Measurements from ENCODE around the gene POLA1. TPM values are rescaled to one million over a fixed set of nuclear protein-coding genes. Genes with fewer than 3 reads are reported as not detected.
"Not testable (repeated sequence)": the region's sequence is repeated elsewhere in the genome, so short reads cannot be mapped to it uniquely, and the experiment has no call there.

The POLA1 gene
- total RNA-seq, 2 experiments from 2014 or later = 48.4 to 52.1 TPM

- intact Hi-C loops (cut with DNase I, micrococcal nuclease); ATAC-seq; DNase-seq; CTCF ChIA-PET; H3K27me3 Mint-ChIP-seq; H3K4me1 Mint-ChIP-seq; POLR2A ChIA-PET; H3K27ac Mint-ChIP-seq; H3K9me3 Mint-ChIP-seq (ENCODE audit: low read depth); H3K4me3 Mint-ChIP-seq: not testable (repeated sequence)
- H3K36me3 Mint-ChIP-seq (ENCODE audit: low read depth) = peaks cover 32% of the 10 kb centered on the region
Measured at GRCh38 chrX:24819807-24820206, 126.1 kb downstream of the POLA1 start.

DNA sequence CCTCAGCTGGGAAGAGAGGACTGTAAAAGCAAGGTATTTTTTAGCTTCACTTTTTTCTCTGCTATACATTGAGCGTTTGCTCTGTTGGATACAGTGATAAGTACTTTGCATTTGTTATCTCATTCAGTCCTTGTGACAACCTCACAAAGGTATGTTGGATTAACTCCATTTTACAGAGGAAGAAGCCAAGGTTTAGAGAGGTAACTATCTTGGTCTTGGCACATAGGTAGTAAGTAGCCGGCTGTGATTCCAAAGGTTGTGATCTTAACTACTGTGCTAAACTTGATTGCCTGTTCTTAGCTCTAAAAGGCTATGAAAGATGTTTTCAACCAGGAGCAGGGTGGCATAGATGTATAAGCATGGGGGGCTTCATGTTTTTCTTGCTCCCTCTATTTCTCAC, 134.4 kb downstream of the POLA1 start:
- no peaks in the 10 kb centered on the region for H3K9me3 Mint-ChIP-seq (ENCODE audit: low read depth)
- H3K36me3 Mint-ChIP-seq (ENCODE audit: low read depth) = peaks cover 27% of the 10 kb centered on the region
- ChIA-PET CTCF (interaction anchor here (0.6 to 4.6 kb wide), 2 partner anchors 11 to 235 kb away, joined by 3 to 17 read pairs; no protein-coding TSS in a partner anchor), POLR2A (no interaction called here)
- H3K4me3 Mint-ChIP-seq = no peak overlapping the region
- DNase-seq = no peak
- no peaks in the 10 kb centered on the region for H3K4me1 Mint-ChIP-seq
- no peaks in the 10 kb centered on the region for H3K27me3 Mint-ChIP-seq
- no peak overlapping the region for H3K27ac Mint-ChIP-seq
- no peak for ATAC-seq
- intact Hi-C loops (cut with DNase I, micrococcal nuclease) = no loop called here

DNA sequence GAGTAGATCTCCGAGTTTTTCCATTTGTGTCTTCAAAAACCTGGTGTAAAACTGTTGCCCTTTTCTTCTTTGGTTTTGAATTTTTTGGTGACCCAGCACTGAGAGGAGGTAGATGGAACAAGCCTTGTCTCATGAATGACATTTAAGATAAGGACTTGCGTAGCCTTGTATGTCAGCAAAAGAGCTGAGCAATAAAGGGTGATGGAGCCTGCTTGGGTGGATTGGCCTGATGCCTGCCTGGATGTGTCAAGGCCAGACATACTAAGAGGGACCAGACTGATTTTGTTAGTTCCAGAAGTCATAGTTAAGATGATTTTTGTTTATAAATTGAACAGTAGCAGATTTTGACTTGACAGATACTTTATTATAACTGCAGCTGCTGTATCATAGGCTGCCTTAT, 134.9 kb downstream of the POLA1 start:
- no peaks in the 10 kb centered on the region for H3K9me3 Mint-ChIP-seq (ENCODE audit: low read depth)
- CTCF ChIA-PET = interaction anchor here (4.6 kb wide), 1 partner anchor 10 kb away, joined by 17 read pairs; no protein-coding TSS in a partner anchor
- no peak for DNase-seq
- ATAC-seq = no peak
- peaks cover 27% of the 10 kb centered on the region for H3K36me3 Mint-ChIP-seq (ENCODE audit: low read depth)
- POLR2A ChIA-PET = no interaction called here
- intact Hi-C loops (cut with DNase I, micrococcal nuclease) = no loop called here
- no peak overlapping the region for H3K27ac Mint-ChIP-seq
- H3K4me1 Mint-ChIP-seq = no peaks in the 10 kb centered on the region
- no peak overlapping the region for H3K4me3 Mint-ChIP-seq
- H3K27me3 Mint-ChIP-seq = no peaks in the 10 kb centered on the region

DNA sequence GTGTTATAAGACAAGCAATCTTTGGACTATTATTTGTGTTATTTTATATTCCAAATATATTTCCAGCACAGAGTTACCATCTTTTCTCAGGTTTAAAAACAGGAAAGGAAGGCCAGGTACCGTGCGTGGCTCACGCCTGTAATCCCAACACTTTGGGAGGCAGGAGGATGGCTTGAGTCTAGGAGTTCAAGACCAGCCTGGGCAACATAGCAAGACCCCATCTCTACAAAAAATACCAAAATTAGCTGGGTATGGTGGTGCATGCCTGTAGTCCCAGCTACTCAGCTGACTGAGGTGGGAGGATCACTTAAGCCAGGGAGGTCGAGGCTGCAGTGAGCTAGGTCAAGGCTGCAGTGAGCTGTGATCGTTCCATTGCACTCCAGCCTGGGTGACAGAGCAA, 140.0 kb downstream of the POLA1 start:
- ChIA-PET POLR2A (no interaction called here), CTCF (no interaction called here)
- no peaks in the 10 kb centered on the region for H3K27me3 Mint-ChIP-seq
- no peak overlapping the region for H3K4me3 Mint-ChIP-seq
- H3K27ac Mint-ChIP-seq = no peak overlapping the region
- ATAC-seq (no peak), DNase-seq (no peak)
- H3K36me3 Mint-ChIP-seq (ENCODE audit: low read depth) = peaks cover 8% of the 10 kb centered on the region
- intact Hi-C loops (cut with DNase I, micrococcal nuclease) = no loop called here
- H3K4me1 Mint-ChIP-seq = no peaks in the 10 kb centered on the region
- H3K9me3 Mint-ChIP-seq (ENCODE audit: low read depth) = no peaks in the 10 kb centered on the region

DNA sequence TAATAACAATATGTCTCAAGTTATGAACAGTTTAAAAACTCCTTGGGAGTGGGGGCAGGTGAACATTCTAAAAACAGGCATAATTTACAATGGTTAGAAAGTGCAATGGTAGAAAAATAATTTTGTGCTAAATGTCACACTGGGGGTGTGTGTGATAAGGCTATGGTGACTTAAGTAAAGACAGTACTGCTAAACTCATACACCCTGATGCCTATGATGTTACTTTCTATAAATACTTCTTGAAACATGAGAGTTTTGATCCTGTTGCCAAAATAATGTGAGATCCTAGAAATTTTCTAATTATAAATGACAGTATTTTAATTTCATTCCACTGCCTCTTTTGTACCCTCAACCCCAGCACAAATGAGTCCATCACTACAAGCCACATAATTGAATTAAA, 144.2 kb downstream of the POLA1 start:
- H3K36me3 Mint-ChIP-seq (ENCODE audit: low read depth) = peaks cover 3% of the 10 kb centered on the region
- no peak for ATAC-seq
- no peaks in the 10 kb centered on the region for H3K9me3 Mint-ChIP-seq (ENCODE audit: low read depth)
- no peaks in the 10 kb centered on the region for H3K4me1 Mint-ChIP-seq
- H3K4me3 Mint-ChIP-seq = no peak overlapping the region
- ChIA-PET CTCF (interaction anchor here (0.8 to 3.1 kb wide), 6 partner anchors 9 to 306 kb away, joined by 3 to 22 read pairs (median 6); no protein-coding TSS in a partner anchor), POLR2A (no interaction called here)
- H3K27ac Mint-ChIP-seq = no peak overlapping the region
- H3K27me3 Mint-ChIP-seq = no peaks in the 10 kb centered on the region
- DNase-seq = no peak
- intact Hi-C loops (cut with DNase I, micrococcal nuclease) = loop anchor here (1.0 to 5.0 kb wide), 4 partner anchors 169 to 306 kb away; no protein-coding TSS in a partner anchor

- ATAC-seq (no peak), DNase-seq (no peak)
- POLR2A ChIA-PET = no interaction called here
- CTCF ChIA-PET = interaction anchor here (0.6 to 3.1 kb wide), 10 partner anchors 9 to 450 kb away, joined by 3 to 22 read pairs (median 4); no protein-coding TSS in a partner anchor
- no peaks in the 10 kb centered on the region for H3K27me3 Mint-ChIP-seq
- H3K9me3 Mint-ChIP-seq (ENCODE audit: low read depth) = no peaks in the 10 kb centered on the region
- H3K4me3 Mint-ChIP-seq = no peak overlapping the region
- intact Hi-C loops (cut with DNase I, micrococcal nuclease) = loop anchor here (1.0 to 5.0 kb wide), 4 partner anchors 169 to 306 kb away; no protein-coding TSS in a partner anchor
- H3K36me3 Mint-ChIP-seq (ENCODE audit: low read depth) = peaks cover 8% of the 10 kb centered on the region
- no peak overlapping the region for H3K27ac Mint-ChIP-seq
- no peaks in the 10 kb centered on the region for H3K4me1 Mint-ChIP-seq
Measured at GRCh38 chrX:24838629-24839028, 144.9 kb downstream of the POLA1 start.

DNA sequence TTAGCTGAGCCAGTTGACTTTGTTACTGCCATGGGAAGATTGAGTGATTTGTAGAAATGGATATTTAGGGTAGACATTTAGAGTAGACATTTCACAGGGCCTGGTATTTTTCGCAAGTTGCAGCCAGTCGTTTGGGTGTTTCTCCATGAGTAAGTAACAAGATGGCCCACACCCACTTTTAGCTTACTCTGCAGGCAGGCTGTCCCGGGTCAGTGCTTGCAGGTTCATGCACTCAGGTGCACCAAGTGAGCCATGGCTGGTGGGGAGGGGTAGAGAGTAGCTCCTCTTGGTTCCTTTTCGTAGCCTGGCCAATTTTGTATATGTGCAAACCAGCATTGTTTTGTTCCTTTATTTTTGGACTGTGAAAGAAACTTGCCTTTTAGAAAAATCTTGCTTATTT, 145.6 kb downstream of the POLA1 start:
- peaks cover 8% of the 10 kb centered on the region for H3K36me3 Mint-ChIP-seq (ENCODE audit: low read depth)
- CTCF ChIA-PET = interaction anchor here (0.6 to 3.1 kb wide), 11 partner anchors 9 to 649 kb away, joined by 3 to 22 read pairs (median 4); no protein-coding TSS in a partner anchor
- no peak for DNase-seq
- no peak overlapping the region for H3K4me3 Mint-ChIP-seq
- H3K4me1 Mint-ChIP-seq = no peaks in the 10 kb centered on the region
- POLR2A ChIA-PET = interaction anchor here (0.7 kb wide), 1 partner anchor 80 kb away, joined by 3 read pairs; no protein-coding TSS in a partner anchor
- no peak for ATAC-seq
- H3K27ac Mint-ChIP-seq = no peak overlapping the region
- no peaks in the 10 kb centered on the region for H3K9me3 Mint-ChIP-seq (ENCODE audit: low read depth)
- intact Hi-C loops (cut with DNase I, micrococcal nuclease) = loop anchor here (5.0 kb wide), 3 partner anchors 168 to 303 kb away; no protein-coding TSS in a partner anchor
- H3K27me3 Mint-ChIP-seq = no peaks in the 10 kb centered on the region

GRCh38 chrX:24842486-24842885, 148.8 kb downstream of the POLA1 start:
- no peak overlapping the region for H3K27ac Mint-ChIP-seq
- H3K4me3 Mint-ChIP-seq = no peak overlapping the region
- H3K4me1 Mint-ChIP-seq = no peaks in the 10 kb centered on the region
- intact Hi-C loops (cut with DNase I, micrococcal nuclease) = no loop called here
- ChIA-PET POLR2A (interaction anchor here (0.6 kb wide), 1 partner anchor 11 kb away, joined by 3 read pairs; no protein-coding TSS in a partner anchor), CTCF (no interaction called here)
- H3K36me3 Mint-ChIP-seq (ENCODE audit: low read depth) = peaks cover 14% of the 10 kb centered on the region
- no peaks in the 10 kb centered on the region for H3K9me3 Mint-ChIP-seq (ENCODE audit: low read depth)
- no peaks in the 10 kb centered on the region for H3K27me3 Mint-ChIP-seq
- ATAC-seq = no peak
- no peak for DNase-seq

DNA sequence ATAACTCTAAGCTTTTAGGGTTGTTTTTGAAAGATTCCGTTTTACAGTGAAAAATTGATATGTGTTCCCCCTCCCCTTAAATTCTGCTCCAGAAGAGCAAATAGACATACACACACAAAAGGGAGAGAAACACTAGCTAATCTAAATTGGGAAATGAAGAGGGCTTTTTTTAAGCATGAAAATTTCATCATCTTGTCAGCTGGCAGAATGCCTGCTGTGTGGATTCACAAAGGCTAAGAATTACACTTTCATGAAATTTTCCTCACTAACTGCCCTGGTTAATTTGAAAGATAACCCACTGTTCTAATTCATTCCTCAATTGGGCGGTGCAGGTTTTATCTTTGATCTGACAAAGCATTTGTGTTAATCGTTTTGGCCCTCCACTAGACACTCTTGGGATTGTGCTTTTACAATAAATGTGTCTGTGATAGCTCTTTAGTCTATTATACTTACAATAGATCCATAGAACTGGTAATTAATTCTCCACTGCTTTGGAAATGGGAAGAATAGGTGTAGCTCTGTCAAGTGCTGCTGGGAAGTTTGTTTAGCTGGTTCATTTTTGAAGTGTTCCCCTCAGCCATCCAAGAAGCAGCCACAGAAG, 152.9 kb downstream of the POLA1 start:
- no peaks in the 10 kb centered on the region for H3K27me3 Mint-ChIP-seq
- ChIA-PET POLR2A (no interaction called here), CTCF (interaction anchor here (2.2 kb wide), 1 partner anchor 8 kb away, joined by 8 read pairs; no protein-coding TSS in a partner anchor)
- intact Hi-C loops (cut with DNase I, micrococcal nuclease) = no loop called here
- no peaks in the 10 kb centered on the region for H3K4me1 Mint-ChIP-seq
- no peak overlapping the region for H3K4me3 Mint-ChIP-seq
- H3K36me3 Mint-ChIP-seq (ENCODE audit: low read depth) = peaks cover 21% of the 10 kb centered on the region
- DNase-seq = no peak
- ATAC-seq = no peak
- H3K27ac Mint-ChIP-seq = no peak overlapping the region
- no peaks in the 10 kb centered on the region for H3K9me3 Mint-ChIP-seq (ENCODE audit: low read depth)

DNA sequence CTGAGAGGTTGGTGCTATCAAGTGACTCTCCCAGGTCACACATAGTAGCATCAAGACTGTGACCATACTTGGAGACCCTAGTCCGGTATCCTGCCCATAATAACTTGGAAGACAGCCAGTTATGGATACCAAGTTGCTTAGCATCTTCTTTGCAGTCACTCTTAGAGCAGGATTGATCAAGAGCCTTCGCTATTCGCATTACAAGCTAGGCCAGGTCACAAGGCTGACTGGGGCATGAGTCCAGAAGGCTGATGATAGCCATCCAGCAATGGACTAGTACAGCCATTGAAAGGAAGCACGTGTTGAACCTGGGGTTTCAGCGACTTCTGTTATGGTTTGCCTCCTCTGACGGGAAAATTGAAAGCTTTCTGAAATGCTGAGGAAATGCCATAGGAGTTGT, 157.6 kb downstream of the POLA1 start:
- H3K9me3 Mint-ChIP-seq (ENCODE audit: low read depth) = no peaks in the 10 kb centered on the region
- peaks cover 16% of the 10 kb centered on the region for H3K36me3 Mint-ChIP-seq (ENCODE audit: low read depth)
- H3K4me3 Mint-ChIP-seq = no peak overlapping the region
- ChIA-PET POLR2A (no interaction called here), CTCF (interaction anchor here (1.1 kb wide), 1 partner anchor 12 kb away, joined by 4 read pairs; no protein-coding TSS in a partner anchor)
- no peaks in the 10 kb centered on the region for H3K4me1 Mint-ChIP-seq
- no peak for ATAC-seq
- no peak overlapping the region for H3K27ac Mint-ChIP-seq
- no peak for DNase-seq
- intact Hi-C loops (cut with DNase I, micrococcal nuclease) = no loop called here
- no peaks in the 10 kb centered on the region for H3K27me3 Mint-ChIP-seq

- ChIA-PET CTCF (interaction anchor here (1.1 kb wide), 1 partner anchor 13 kb away, joined by 4 read pairs; no protein-coding TSS in a partner anchor), POLR2A (no interaction called here)
- Mint-ChIP-seq H3K4me1 (no peaks in the 10 kb centered on the region), H3K36me3 (ENCODE audit: low read depth) (peaks cover 16% of the 10 kb centered on the region), H3K27me3 (no peaks in the 10 kb centered on the region), H3K27ac (no peak overlapping the region), H3K9me3 (ENCODE audit: low read depth) (no peaks in the 10 kb centered on the region), H3K4me3 (no peak overlapping the region)
- DNase-seq = no peak
- intact Hi-C loops (cut with DNase I, micrococcal nuclease) = no loop called here
- ATAC-seq = no peak
Measured at GRCh38 chrX:24851780-24852179, 158.1 kb downstream of the POLA1 start.

- DNase-seq (no peak), ATAC-seq (no peak)
- Mint-ChIP-seq H3K36me3 (ENCODE audit: low read depth) (peaks cover 12% of the 10 kb centered on the region), H3K9me3 (ENCODE audit: low read depth) (no peaks in the 10 kb centered on the region), H3K4me3 (no peak overlapping the region), H3K4me1 (no peaks in the 10 kb centered on the region), H3K27me3 (no peaks in the 10 kb centered on the region), H3K27ac (no peak overlapping the region)
- intact Hi-C loops (cut with DNase I, micrococcal nuclease) = no loop called here
- ChIA-PET CTCF (no interaction called here), POLR2A (no interaction called here)
Measured at GRCh38 chrX:24858004-24858746, 164.5 kb downstream of the POLA1 start.
